WTC11 (cell line): ENCODE data around the gene SKA2. TPM values are rescaled to one million over a fixed set of nuclear protein-coding genes. Genes with fewer than 3 reads are reported as not detected.

Experiments
- ATAC-seq: fragments of 200-7000 bp; cut with Tn5 transposase; 2 replicates; pipeline ENCODE4 v1.10.0; 2021; ENCODE audit warnings: mild to moderate bottlenecking, moderate library complexity
- CTCF ChIA-PET: fragments of 300-600 bp; sonication (Branson Sonifier 250); formaldehyde crosslinking; loops from one replicate; lab custom pipeline; 2021; ENCODE audit warnings: antibody characterized with exemption; lab: Charles Lee
- POLR2A ChIA-PET: fragments of 350-600 bp; sonication (Branson Sonifier 250); formaldehyde crosslinking; loops from one replicate; lab custom pipeline; 2021; ENCODE audit warnings: antibody characterized with exemption; lab: Charles Lee
- DNase-seq: peaks from one replicate; pipeline ENCODE4 v3.0.0; 2021; ENCODE audit warnings: low spot score
- H3K27ac Mint-ChIP-seq: 2 replicates; pipeline ENCODE4 v1.8.0; 2021; ENCODE audit warnings: mixed read lengths
- H3K27me3 Mint-ChIP-seq: 2 replicates; pipeline ENCODE4 v1.8.0; 2021; ENCODE audit warnings: low read depth, mild to moderate bottlenecking, moderate library complexity, mixed read lengths
- H3K36me3 Mint-ChIP-seq: 2 replicates; pipeline ENCODE4 v1.8.0; 2021; ENCODE audit warnings: mixed read lengths
- H3K4me1 Mint-ChIP-seq: 2 replicates; pipeline ENCODE4 v1.8.0; 2022; ENCODE audit warnings: mixed read lengths
- H3K4me3 Mint-ChIP-seq: 2 replicates; pipeline ENCODE4 v1.8.0; 2021; ENCODE audit warnings: mild to moderate bottlenecking, moderate library complexity, mixed read lengths
- H3K9me3 Mint-ChIP-seq: 2 replicates; pipeline ENCODE4 v1.8.0; 2021; ENCODE audit warnings: mixed read lengths
- CREB1 ChIP-seq: sonication (generic); formaldehyde crosslinking; IDR thresholded peaks from 2 replicates; pipeline ENCODE4 v1.8.0; 2023; ENCODE audit warnings: mild to moderate bottlenecking, missing genetic modification reagents
- GRHL2 ChIP-seq: fragments of 250-450 bp; sonication (Bioruptor Pico); IDR thresholded peaks from 2 replicates; pipeline ENCODE4 v1.8.0; 2022; ENCODE audit warnings: mild to moderate bottlenecking, moderate library complexity; ENCODE audit not compliant: insufficient replicate concordance, severe bottlenecking
- MYBL2 ChIP-seq: sonication (generic); formaldehyde crosslinking; IDR thresholded peaks from 2 replicates; pipeline ENCODE4 v1.8.1; 2023; ENCODE audit warnings: mild to moderate bottlenecking, moderate library complexity, missing genetic modification reagents
- OVOL2 ChIP-seq: fragments of 250-450 bp; sonication (Bioruptor Pico); IDR thresholded peaks from 2 replicates; pipeline ENCODE4 v1.9.0; 2021; ENCODE audit warnings: mild to moderate bottlenecking, borderline replicate concordance
- SMAD4 ChIP-seq: sonication (generic); formaldehyde crosslinking; IDR thresholded peaks from 2 replicates; pipeline ENCODE4 v1.8.0; 2022; ENCODE audit warnings: mild to moderate bottlenecking, missing genetic modification reagents
- TCF7 ChIP-seq: sonication (generic); formaldehyde crosslinking; IDR thresholded peaks from 2 replicates; pipeline ENCODE4 v1.8.0; 2022; ENCODE audit warnings: mild to moderate bottlenecking, low read depth, missing genetic modification reagents, moderate library complexity
- TP53 ChIP-seq: sonication (generic); formaldehyde crosslinking; IDR thresholded peaks from 2 replicates; pipeline ENCODE4 v1.8.1; 2023; ENCODE audit warnings: mild to moderate bottlenecking, missing genetic modification reagents
- total RNA-seq: library from RNA; stranded (reverse); gene quantifications from 3 replicates; pipeline ENCODE4 v1.2.3, GENCODE V29; 2021
- TF ChIP-seq, protein P1 (sequence below): sonication (generic); formaldehyde crosslinking; IDR thresholded peaks from 2 replicates; pipeline ENCODE4 v1.8.1; 2023; ENCODE audit warnings: mild to moderate bottlenecking, missing genetic modification reagents, borderline replicate concordance
- TF ChIP-seq, protein P2 (sequence below): sonication (generic); formaldehyde crosslinking; IDR thresholded peaks from 2 replicates; pipeline ENCODE4 v1.8.0; 2022; ENCODE audit warnings: mild to moderate bottlenecking, missing genetic modification reagents
- TF ChIP-seq, protein P3 (sequence below): sonication (generic); formaldehyde crosslinking; IDR thresholded peaks from 2 replicates; pipeline ENCODE4 v1.8.0; 2023; ENCODE audit warnings: mild to moderate bottlenecking, missing genetic modification reagents
- TF ChIP-seq, protein P4 (sequence below): fragments of 250-450 bp; sonication (Bioruptor Pico); IDR thresholded peaks from 2 replicates; pipeline ENCODE4 v2.1.2; 2022; ENCODE audit warnings: mild to moderate bottlenecking, moderate library complexity
- TF ChIP-seq, protein P5 (sequence below): sonication (generic); formaldehyde crosslinking; IDR thresholded peaks from 2 replicates; pipeline ENCODE4 v1.8.0; 2023; ENCODE audit warnings: missing genetic modification reagents
- TF ChIP-seq, protein P6 (sequence below): sonication (generic); formaldehyde crosslinking; IDR thresholded peaks from 2 replicates; pipeline ENCODE4 v1.8.1; 2022; ENCODE audit warnings: mild to moderate bottlenecking, missing genetic modification reagents, moderate library complexity, borderline replicate concordance
- TF ChIP-seq, protein P7 (sequence below): sonication (generic); formaldehyde crosslinking; IDR thresholded peaks from 2 replicates; pipeline ENCODE4 v1.8.0; 2022; ENCODE audit warnings: mild to moderate bottlenecking, missing genetic modification reagents
- TF ChIP-seq, protein P8 (sequence below): sonication (generic); formaldehyde crosslinking; IDR thresholded peaks from 2 replicates; pipeline ENCODE4 v1.8.0; 2023; ENCODE audit warnings: missing genetic modification reagents, mild to moderate bottlenecking, borderline replicate concordance
- TF ChIP-seq, protein P9 (sequence below): sonication (generic); formaldehyde crosslinking; IDR thresholded peaks from 2 replicates; pipeline ENCODE4 v1.8.0; 2022; ENCODE audit warnings: mild to moderate bottlenecking, missing genetic modification reagents

Gene SKA2
- total RNA-seq, 1 experiment from 2014 or later = 80.0 TPM

DNA sequence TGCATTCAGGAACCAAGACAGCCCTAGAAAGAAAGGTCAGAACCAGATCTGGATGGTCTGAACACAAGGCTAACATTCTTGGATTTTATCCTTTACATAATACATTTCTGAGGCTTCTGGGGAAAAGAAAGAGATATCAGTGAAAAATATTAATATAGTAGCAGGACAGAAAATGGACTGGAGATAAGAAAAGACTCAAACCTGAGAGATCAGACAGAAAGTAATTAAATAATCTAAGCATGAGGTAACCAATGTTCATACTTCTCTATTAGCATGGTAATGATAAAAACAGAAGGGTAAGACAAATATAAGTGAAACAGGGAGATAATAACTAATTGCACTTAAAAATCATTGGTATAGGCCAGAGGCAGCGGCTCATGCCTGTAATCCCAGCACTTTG lies 53.8 kb downstream of the SKA2 start:
- H3K9me3 Mint-ChIP-seq = no peaks in the 10 kb centered on the region
- ATAC-seq = no peak
- peaks cover 18% of the 10 kb centered on the region for H3K36me3 Mint-ChIP-seq
- TF ChIP-seq MYBL2 = no peak
- no peak for TF ChIP-seq CREB1 (CRISPR knock-in tag)
- TF ChIP-seq, protein P1, sequence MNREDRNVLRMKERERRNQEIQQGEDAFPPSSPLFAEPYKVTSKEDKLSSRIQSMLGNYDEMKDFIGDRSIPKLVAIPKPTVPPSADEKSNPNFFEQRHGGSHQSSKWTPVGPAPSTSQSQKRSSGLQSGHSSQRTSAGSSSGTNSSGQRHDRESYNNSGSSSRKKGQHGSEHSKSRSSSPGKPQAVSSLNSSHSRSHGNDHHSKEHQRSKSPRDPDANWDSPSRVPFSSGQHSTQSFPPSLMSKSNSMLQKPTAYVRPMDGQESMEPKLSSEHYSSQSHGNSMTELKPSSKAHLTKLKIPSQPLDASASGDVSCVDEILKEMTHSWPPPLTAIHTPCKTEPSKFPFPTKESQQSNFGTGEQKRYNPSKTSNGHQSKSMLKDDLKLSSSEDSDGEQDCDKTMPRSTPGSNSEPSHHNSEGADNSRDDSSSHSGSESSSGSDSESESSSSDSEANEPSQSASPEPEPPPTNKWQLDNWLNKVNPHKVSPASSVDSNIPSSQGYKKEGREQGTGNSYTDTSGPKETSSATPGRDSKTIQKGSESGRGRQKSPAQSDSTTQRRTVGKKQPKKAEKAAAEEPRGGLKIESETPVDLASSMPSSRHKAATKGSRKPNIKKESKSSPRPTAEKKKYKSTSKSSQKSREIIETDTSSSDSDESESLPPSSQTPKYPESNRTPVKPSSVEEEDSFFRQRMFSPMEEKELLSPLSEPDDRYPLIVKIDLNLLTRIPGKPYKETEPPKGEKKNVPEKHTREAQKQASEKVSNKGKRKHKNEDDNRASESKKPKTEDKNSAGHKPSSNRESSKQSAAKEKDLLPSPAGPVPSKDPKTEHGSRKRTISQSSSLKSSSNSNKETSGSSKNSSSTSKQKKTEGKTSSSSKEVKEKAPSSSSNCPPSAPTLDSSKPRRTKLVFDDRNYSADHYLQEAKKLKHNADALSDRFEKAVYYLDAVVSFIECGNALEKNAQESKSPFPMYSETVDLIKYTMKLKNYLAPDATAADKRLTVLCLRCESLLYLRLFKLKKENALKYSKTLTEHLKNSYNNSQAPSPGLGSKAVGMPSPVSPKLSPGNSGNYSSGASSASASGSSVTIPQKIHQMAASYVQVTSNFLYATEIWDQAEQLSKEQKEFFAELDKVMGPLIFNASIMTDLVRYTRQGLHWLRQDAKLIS = no peak
- TF ChIP-seq, protein P2, sequence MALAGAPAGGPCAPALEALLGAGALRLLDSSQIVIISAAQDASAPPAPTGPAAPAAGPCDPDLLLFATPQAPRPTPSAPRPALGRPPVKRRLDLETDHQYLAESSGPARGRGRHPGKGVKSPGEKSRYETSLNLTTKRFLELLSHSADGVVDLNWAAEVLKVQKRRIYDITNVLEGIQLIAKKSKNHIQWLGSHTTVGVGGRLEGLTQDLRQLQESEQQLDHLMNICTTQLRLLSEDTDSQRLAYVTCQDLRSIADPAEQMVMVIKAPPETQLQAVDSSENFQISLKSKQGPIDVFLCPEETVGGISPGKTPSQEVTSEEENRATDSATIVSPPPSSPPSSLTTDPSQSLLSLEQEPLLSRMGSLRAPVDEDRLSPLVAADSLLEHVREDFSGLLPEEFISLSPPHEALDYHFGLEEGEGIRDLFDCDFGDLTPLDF = no peak
- TF ChIP-seq, protein P3, sequence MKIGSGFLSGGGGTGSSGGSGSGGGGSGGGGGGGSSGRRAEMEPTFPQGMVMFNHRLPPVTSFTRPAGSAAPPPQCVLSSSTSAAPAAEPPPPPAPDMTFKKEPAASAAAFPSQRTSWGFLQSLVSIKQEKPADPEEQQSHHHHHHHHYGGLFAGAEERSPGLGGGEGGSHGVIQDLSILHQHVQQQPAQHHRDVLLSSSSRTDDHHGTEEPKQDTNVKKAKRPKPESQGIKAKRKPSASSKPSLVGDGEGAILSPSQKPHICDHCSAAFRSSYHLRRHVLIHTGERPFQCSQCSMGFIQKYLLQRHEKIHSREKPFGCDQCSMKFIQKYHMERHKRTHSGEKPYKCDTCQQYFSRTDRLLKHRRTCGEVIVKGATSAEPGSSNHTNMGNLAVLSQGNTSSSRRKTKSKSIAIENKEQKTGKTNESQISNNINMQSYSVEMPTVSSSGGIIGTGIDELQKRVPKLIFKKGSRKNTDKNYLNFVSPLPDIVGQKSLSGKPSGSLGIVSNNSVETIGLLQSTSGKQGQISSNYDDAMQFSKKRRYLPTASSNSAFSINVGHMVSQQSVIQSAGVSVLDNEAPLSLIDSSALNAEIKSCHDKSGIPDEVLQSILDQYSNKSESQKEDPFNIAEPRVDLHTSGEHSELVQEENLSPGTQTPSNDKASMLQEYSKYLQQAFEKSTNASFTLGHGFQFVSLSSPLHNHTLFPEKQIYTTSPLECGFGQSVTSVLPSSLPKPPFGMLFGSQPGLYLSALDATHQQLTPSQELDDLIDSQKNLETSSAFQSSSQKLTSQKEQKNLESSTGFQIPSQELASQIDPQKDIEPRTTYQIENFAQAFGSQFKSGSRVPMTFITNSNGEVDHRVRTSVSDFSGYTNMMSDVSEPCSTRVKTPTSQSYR (CRISPR knock-in tag) = no peak
- TF ChIP-seq, protein P4, sequence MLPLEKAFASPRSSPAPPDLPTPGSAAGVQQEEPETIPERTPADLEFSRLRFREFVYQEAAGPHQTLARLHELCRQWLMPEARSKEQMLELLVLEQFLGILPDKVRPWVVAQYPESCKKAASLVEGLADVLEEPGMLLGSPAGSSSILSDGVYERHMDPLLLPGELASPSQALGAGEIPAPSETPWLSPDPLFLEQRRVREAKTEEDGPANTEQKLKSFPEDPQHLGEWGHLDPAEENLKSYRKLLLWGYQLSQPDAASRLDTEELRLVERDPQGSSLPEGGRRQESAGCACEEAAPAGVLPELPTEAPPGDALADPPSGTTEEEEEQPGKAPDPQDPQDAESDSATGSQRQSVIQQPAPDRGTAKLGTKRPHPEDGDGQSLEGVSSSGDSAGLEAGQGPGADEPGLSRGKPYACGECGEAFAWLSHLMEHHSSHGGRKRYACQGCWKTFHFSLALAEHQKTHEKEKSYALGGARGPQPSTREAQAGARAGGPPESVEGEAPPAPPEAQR = no peak
- no peak for TF ChIP-seq TCF7 (CRISPR knock-in tag)
- TF ChIP-seq TP53 (CRISPR knock-in tag) = no peak
- TF ChIP-seq SMAD4 (CRISPR knock-in tag) = no peak
- TF ChIP-seq, protein P5, sequence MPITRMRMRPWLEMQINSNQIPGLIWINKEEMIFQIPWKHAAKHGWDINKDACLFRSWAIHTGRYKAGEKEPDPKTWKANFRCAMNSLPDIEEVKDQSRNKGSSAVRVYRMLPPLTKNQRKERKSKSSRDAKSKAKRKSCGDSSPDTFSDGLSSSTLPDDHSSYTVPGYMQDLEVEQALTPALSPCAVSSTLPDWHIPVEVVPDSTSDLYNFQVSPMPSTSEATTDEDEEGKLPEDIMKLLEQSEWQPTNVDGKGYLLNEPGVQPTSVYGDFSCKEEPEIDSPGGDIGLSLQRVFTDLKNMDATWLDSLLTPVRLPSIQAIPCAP (CRISPR knock-in tag) = no peak
- no peak for TF ChIP-seq OVOL2 (CRISPR knock-in tag)
- TF ChIP-seq, protein P6, sequence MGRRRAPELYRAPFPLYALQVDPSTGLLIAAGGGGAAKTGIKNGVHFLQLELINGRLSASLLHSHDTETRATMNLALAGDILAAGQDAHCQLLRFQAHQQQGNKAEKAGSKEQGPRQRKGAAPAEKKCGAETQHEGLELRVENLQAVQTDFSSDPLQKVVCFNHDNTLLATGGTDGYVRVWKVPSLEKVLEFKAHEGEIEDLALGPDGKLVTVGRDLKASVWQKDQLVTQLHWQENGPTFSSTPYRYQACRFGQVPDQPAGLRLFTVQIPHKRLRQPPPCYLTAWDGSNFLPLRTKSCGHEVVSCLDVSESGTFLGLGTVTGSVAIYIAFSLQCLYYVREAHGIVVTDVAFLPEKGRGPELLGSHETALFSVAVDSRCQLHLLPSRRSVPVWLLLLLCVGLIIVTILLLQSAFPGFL (CRISPR knock-in tag) = no peak
- TF ChIP-seq, protein P7, sequence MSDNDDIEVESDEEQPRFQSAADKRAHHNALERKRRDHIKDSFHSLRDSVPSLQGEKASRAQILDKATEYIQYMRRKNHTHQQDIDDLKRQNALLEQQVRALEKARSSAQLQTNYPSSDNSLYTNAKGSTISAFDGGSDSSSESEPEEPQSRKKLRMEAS (CRISPR knock-in tag) = no peak
- TF ChIP-seq, all 79 proteins: peak for 0
- Mint-ChIP-seq H3K4me3 (no peak overlapping the region), H3K27me3 (no peaks in the 10 kb centered on the region), H3K4me1 (peaks cover 13% of the 10 kb centered on the region), H3K27ac (no peak overlapping the region)
- ChIA-PET POLR2A (no interaction called here), CTCF (no interaction called here)
- DNase-seq = no peak

DNA sequence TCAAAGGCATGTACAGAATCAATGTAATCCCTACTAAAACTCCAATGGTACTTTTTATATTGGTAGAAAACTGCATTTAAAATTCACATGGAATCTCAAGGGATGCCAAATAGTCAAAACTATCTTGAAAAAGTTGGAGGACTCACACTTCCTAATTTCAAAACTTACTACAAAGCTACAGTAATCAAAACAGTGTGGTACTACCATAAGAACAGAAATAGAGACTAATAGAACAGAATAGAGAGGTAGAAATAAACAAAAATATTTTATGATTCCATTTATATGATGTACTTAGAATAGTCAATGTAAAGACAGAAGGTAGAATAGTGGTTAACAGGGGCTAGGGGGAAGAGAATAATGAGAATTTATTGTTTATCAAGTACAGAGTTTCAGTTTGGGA lies 57.1 kb downstream of the SKA2 start:
- H3K4me1 Mint-ChIP-seq = no peaks in the 10 kb centered on the region
- no peak for ATAC-seq
- ChIA-PET POLR2A (interaction anchor here (0.7 kb wide), 1 partner anchor 9 kb away, joined by 7 read pairs; the partner anchor contains the start of gene TRIM37), CTCF (interaction anchor here (0.6 kb wide), 1 partner anchor 83 kb away, joined by 4 read pairs; no protein-coding TSS in a partner anchor)
- no peak overlapping the region for H3K4me3 Mint-ChIP-seq
- DNase-seq = no peak
- no peaks in the 10 kb centered on the region for H3K9me3 Mint-ChIP-seq
- no peak overlapping the region for H3K27ac Mint-ChIP-seq
- no peaks in the 10 kb centered on the region for H3K27me3 Mint-ChIP-seq
- TF ChIP-seq, protein P8, sequence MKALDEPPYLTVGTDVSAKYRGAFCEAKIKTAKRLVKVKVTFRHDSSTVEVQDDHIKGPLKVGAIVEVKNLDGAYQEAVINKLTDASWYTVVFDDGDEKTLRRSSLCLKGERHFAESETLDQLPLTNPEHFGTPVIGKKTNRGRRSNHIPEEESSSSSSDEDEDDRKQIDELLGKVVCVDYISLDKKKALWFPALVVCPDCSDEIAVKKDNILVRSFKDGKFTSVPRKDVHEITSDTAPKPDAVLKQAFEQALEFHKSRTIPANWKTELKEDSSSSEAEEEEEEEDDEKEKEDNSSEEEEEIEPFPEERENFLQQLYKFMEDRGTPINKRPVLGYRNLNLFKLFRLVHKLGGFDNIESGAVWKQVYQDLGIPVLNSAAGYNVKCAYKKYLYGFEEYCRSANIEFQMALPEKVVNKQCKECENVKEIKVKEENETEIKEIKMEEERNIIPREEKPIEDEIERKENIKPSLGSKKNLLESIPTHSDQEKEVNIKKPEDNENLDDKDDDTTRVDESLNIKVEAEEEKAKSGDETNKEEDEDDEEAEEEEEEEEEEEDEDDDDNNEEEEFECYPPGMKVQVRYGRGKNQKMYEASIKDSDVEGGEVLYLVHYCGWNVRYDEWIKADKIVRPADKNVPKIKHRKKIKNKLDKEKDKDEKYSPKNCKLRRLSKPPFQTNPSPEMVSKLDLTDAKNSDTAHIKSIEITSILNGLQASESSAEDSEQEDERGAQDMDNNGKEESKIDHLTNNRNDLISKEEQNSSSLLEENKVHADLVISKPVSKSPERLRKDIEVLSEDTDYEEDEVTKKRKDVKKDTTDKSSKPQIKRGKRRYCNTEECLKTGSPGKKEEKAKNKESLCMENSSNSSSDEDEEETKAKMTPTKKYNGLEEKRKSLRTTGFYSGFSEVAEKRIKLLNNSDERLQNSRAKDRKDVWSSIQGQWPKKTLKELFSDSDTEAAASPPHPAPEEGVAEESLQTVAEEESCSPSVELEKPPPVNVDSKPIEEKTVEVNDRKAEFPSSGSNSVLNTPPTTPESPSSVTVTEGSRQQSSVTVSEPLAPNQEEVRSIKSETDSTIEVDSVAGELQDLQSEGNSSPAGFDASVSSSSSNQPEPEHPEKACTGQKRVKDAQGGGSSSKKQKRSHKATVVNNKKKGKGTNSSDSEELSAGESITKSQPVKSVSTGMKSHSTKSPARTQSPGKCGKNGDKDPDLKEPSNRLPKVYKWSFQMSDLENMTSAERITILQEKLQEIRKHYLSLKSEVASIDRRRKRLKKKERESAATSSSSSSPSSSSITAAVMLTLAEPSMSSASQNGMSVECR (CRISPR knock-in tag) = no peak
- no peak for TF ChIP-seq GRHL2 (CRISPR knock-in tag)
- TF ChIP-seq, protein P9, sequence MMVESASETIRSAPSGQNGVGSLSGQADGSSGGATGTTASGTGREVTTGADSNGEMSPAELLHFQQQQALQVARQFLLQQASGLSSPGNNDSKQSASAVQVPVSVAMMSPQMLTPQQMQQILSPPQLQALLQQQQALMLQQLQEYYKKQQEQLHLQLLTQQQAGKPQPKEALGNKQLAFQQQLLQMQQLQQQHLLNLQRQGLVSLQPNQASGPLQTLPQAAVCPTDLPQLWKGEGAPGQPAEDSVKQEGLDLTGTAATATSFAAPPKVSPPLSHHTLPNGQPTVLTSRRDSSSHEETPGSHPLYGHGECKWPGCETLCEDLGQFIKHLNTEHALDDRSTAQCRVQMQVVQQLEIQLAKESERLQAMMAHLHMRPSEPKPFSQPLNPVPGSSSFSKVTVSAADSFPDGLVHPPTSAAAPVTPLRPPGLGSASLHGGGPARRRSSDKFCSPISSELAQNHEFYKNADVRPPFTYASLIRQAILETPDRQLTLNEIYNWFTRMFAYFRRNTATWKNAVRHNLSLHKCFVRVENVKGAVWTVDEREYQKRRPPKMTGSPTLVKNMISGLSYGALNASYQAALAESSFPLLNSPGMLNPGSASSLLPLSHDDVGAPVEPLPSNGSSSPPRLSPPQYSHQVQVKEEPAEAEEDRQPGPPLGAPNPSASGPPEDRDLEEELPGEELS (CRISPR knock-in tag) = no peak
- H3K36me3 Mint-ChIP-seq = peaks cover 15% of the 10 kb centered on the region
